GM23338 (cell line): ENCODE results near the gene GPATCH8.

Experiments
- CTCF ChIP-seq, 2 experiments: fragments of 200-600 bp in 1 of 2; sonication (generic) in 1 of 2; conservative IDR thresholded peaks; 2 replicates each; pipeline versions ENCODE4 v1.5.1 to v1.6.1; 2016 to 2017; ENCODE audit warnings: antibody characterized with exemption in 2 of 2, low read depth in 2 of 2, mild to moderate bottlenecking in 2 of 2, moderate library complexity in 1 of 2
- EZH2 ChIP-seq: fragments of 200-600 bp; sonication (generic); IDR thresholded peaks from one replicate; pipeline ENCODE4 v1.8.0; 2017; ENCODE audit warnings: antibody characterized with exemption, mild to moderate bottlenecking, low read depth; ENCODE audit not compliant: unreplicated experiment
- EZH2phosphoT487 ChIP-seq: fragments of 200-600 bp; sonication (generic); IDR thresholded peaks from one replicate; pipeline ENCODE4 v1.8.1; 2018; ENCODE audit warnings: antibody characterized with exemption; ENCODE audit not compliant: unreplicated experiment
- POLR2AphosphoS5 ChIP-seq: IDR thresholded peaks from 2 replicates; pipeline ENCODE4 v1.6.1; 2016; ENCODE audit warnings: antibody characterized with exemption, low read depth
- REST ChIP-seq: IDR thresholded peaks from one replicate; pipeline ENCODE4 v1.6.1; 2018; ENCODE audit warnings: antibody characterized with exemption; ENCODE audit not compliant: unreplicated experiment

- TF ChIP-seq CTCF (conservative IDR thresholded peaks at IDR 0.05; ENCODE audit: low read depth in 2 of 2) (no peak), REST (no peak), EZH2 (no peak), POLR2AphosphoS5 (no peak), EZH2phosphoT487 (no peak)
Observed at GRCh38 chr17:44448412-44448811, 54.8 kb downstream of the GPATCH8 start.
